ENCODE data around the gene CPA4. TPM values are rescaled to one million over a fixed set of nuclear protein-coding genes. Genes with fewer than 3 reads are reported as not detected.

The CPA4 gene
- total and polyA plus RNA-seq, 7 donors, result 0.06 TPM; not detected in 6

DNA sequence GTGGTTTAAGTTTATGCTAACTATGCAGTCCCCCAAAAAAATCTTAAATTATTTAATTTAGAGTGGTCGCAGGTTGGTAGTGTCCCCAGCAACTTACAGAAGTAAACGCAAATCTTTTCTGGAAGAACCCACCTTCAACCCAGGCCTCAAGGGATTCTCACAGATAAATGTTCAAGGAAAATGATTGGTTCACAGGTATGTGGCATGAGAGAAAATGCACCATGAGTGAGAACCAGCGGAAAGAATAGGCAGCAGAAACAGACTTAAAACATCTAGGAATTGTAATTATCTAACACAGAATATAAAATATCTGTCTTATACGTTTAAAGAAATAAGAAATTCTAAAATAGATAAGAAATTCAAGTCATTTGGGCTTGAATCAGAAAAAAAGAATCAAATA lies 48.9 kb downstream of the CPA4 start:
- no peak overlapping the region for H3K4me3 ChIP-seq
- H3K9me3 ChIP-seq, result no peaks in the 10 kb centered on the region
- no peaks in the 10 kb centered on the region for H3K4me1 ChIP-seq
- no peaks in the 10 kb centered on the region for H3K36me3 ChIP-seq
- no peak for DNase-seq
- TF ChIP-seq EP300 (IDR thresholded peaks at IDR 0.05) (no peak), POLR2A (IDR thresholded peaks at IDR 0.05) (no peak)
- TF ChIP-seq, protein P1, sequence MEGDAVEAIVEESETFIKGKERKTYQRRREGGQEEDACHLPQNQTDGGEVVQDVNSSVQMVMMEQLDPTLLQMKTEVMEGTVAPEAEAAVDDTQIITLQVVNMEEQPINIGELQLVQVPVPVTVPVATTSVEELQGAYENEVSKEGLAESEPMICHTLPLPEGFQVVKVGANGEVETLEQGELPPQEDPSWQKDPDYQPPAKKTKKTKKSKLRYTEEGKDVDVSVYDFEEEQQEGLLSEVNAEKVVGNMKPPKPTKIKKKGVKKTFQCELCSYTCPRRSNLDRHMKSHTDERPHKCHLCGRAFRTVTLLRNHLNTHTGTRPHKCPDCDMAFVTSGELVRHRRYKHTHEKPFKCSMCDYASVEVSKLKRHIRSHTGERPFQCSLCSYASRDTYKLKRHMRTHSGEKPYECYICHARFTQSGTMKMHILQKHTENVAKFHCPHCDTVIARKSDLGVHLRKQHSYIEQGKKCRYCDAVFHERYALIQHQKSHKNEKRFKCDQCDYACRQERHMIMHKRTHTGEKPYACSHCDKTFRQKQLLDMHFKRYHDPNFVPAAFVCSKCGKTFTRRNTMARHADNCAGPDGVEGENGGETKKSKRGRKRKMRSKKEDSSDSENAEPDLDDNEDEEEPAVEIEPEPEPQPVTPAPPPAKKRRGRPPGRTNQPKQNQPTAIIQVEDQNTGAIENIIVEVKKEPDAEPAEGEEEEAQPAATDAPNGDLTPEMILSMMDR (IDR thresholded peaks at IDR 0.05), result no peak
- WGBS, 2 donors, result 92 to 95% methylated on average over 4 of the region's 4 CpGs
- intact Hi-C loops (cut with DNase I), result no loop called here
- no peaks in the 10 kb centered on the region for H3K27me3 ChIP-seq
- no peak overlapping the region for H3K27ac ChIP-seq

DNA sequence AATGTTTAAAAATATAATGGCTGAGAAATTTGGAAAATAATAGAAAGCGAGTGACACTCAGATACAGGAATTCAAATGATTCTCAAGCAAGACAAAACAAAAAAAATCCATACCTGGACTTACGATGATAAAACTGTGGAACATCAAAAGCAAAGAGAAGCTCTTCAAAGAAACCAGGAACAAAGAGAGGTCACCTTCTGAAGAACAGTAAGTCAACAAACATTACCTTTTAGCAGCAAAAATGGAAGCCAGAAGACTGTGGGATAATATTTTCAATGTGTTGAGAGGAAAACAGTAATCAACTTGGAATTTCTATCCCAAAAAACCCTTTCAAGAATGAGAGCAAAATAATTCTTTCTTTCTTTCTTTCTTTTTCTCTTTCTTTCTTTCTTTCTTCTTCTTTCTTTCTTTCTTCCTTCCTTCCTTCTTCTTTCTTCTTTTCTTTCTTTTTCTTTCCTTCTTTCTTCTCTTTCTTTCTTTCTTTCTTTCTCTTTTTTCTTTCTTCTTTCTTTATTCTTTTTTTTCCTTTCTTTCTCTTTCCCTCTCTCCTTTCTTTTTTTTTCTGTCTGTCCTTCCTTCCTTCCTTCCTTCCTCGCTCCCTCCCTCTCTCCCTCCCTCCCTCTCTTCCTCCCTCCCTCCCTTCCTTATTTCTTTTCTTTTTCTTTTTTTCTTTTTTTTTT lies 49.9 kb downstream of the CPA4 start:
- no peak for DNase-seq
- H3K4me1 ChIP-seq, result no peaks in the 10 kb centered on the region
- H3K27me3 ChIP-seq, result no peaks in the 10 kb centered on the region
- no peak overlapping the region for H3K27ac ChIP-seq
- TF ChIP-seq POLR2AphosphoS5 (IDR thresholded peaks at IDR 0.05) (no peak), EP300 (IDR thresholded peaks at IDR 0.05) (no peak), POLR2A (IDR thresholded peaks at IDR 0.05) (no peak)
- TF ChIP-seq, protein P1 (IDR thresholded peaks at IDR 0.05), result no peak
- 94 to 96% methylated on average over 3 of the region's 3 CpGs for WGBS, 2 donors
- no peaks in the 10 kb centered on the region for H3K36me3 ChIP-seq
- no peak overlapping the region for H3K4me3 ChIP-seq
- intact Hi-C loops (cut with DNase I), result no loop called here
- H3K9me3 ChIP-seq, result no peaks in the 10 kb centered on the region

DNA sequence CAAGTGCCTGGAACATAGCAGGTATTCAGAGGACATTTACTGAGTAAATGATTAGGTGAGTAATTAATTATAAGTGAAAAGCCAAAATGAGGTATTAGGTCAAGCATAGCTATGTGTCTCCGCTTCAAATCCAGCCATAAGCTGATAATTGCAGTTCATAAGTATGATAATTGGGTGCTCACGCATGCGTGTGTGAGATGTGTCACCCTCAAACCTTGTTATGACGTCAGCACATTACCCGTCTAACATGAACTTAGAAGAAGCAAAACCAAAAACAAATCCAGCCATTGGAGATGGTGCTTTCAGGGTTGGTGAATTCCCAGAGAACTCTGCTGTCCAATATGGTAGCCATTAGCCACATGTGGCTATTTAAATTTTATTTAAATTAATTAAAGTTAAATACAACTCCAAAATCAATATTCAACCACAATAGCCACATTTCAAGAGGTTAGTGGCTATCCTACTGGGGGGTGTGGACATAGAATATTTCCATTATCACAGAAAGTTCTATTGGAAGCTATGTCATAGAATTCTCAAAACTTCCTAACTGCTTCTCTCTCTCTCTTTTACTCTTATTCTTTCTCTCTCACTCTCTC lies 51.4 kb downstream of the CPA4 start, which contains the start of gene CPA5:
Gene CPA5, plus strand, starts transcription at position 546 of the 596 bp plus-strand sequence. CDS start 1,670 bp downstream, outside the sequence.
- DNase-seq, result no peak
- TF ChIP-seq POLR2AphosphoS5 (IDR thresholded peaks at IDR 0.05) (no peak), EP300 (IDR thresholded peaks at IDR 0.05) (no peak), POLR2A (IDR thresholded peaks at IDR 0.05) (no peak)
- TF ChIP-seq, protein P1 (IDR thresholded peaks at IDR 0.05), result no peak
- no peaks in the 10 kb centered on the region for H3K4me1 ChIP-seq
- no peaks in the 10 kb centered on the region for H3K9me3 ChIP-seq
- no peaks in the 10 kb centered on the region for H3K27me3 ChIP-seq
- intact Hi-C loops (cut with DNase I), result no loop called here
- H3K27ac ChIP-seq, result no peak within 1 kb of the TSS
- WGBS, 2 donors, result 95 to 98% methylated on average over 5 of the region's 5 CpGs
- no peak within 1 kb of the TSS for H3K4me3 ChIP-seq
- H3K36me3 ChIP-seq, result no peaks in the 10 kb centered on the region

- no peaks in the 10 kb centered on the region for H3K27me3 ChIP-seq
- H3K36me3 ChIP-seq, result no peaks in the 10 kb centered on the region
- DNase-seq, result no peak
- intact Hi-C loops (cut with DNase I), result no loop called here
- no peaks in the 10 kb centered on the region for H3K4me1 ChIP-seq
- H3K9me3 ChIP-seq, result no peaks in the 10 kb centered on the region
- H3K27ac ChIP-seq, result no peak overlapping the region
- WGBS, 2 donors, result 74% methylated on average over 8 of the region's 8 CpGs
- TF ChIP-seq POLR2A (IDR thresholded peaks at IDR 0.05) (no peak), POLR2AphosphoS5 (IDR thresholded peaks at IDR 0.05) (no peak), EP300 (IDR thresholded peaks at IDR 0.05) (no peak)
- TF ChIP-seq, protein P1 (IDR thresholded peaks at IDR 0.05), result no peak
- H3K4me3 ChIP-seq, result no peak overlapping the region
These were observed 52.2 kb downstream of the CPA4 start for GRCh38 chr7:130345136-130345535.
